Kidney (tissue), 14 donors: ENCODE results near the gene SURF2. TPM values are rescaled to one million over a fixed set of nuclear protein-coding genes. Genes with fewer than 3 reads are reported as not detected.
A peak's percentile ranks its signal among the peaks of the same experiment; 100 is the strongest.
"Not testable (repeated sequence)": the region's sequence is repeated elsewhere in the genome, so short reads cannot be mapped to it uniquely, and the experiment has no call there.

ENCODE experiments used
- DNase-seq, 5 donors: peaks; one replicate each; pipeline ENCODE4 v3.0.0-alpha.2; 2013 to 2020
- FAIRE-seq: peaks from 2 replicates; lab custom pipeline; 2012; peaks lifted over from hg19 to GRCh38; lab: Jason Lieb, UNC
- H3K27ac ChIP-seq, 2 donors: one replicate each; pipeline ENCODE4 v1.7.0; 2013; ENCODE audit warnings: low read depth in 2 of 2, low read length in 2 of 2, inconsistent platforms in 1 of 2
- H3K27me3 ChIP-seq: one replicate; pipeline ENCODE4 v1.7.1; 2013; ENCODE audit warnings: low read length, inconsistent platforms; ENCODE audit not compliant: control insufficient read depth, insufficient read depth
- H3K36me3 ChIP-seq, 3 donors: one replicate each; pipeline versions ENCODE4 v1.7.0 to v1.7.1; 2013; ENCODE audit warnings: low read length in 3 of 3, control low read depth in 1 of 3, inconsistent platforms in 1 of 3; ENCODE audit not compliant: insufficient read depth in 3 of 3, control insufficient read depth in 2 of 3
- H3K4me1 ChIP-seq, 3 donors: one replicate each; pipeline versions ENCODE4 v1.7.0 to v1.7.1; 2013; ENCODE audit warnings: low read length in 3 of 3, inconsistent platforms in 1 of 3, low read depth in 1 of 3; ENCODE audit not compliant: control insufficient read depth in 2 of 3, insufficient read depth in 2 of 3
- H3K4me3 ChIP-seq, 3 donors: one replicate each; pipeline versions ENCODE4 v1.7.0 to v1.8.1; 2013; ENCODE audit warnings: low read length in 3 of 3, control low read depth in 1 of 3, inconsistent platforms in 1 of 3
- H3K9ac ChIP-seq, 3 donors: one replicate each; pipeline versions ENCODE4 v1.7.0 to v1.7.1; 2013; ENCODE audit warnings: low read length in 3 of 3, control low read depth in 1 of 3, inconsistent platforms in 1 of 3
- H3K9me3 ChIP-seq, 3 donors: one replicate each; pipeline versions ENCODE4 v1.7.0 to v1.7.1; 2013; ENCODE audit warnings: low read length in 3 of 3, control low read depth in 1 of 3, inconsistent platforms in 1 of 3; ENCODE audit not compliant: control insufficient read depth in 2 of 3, insufficient read depth in 1 of 3
- CTCF ChIP-seq: IDR thresholded peaks from 3 replicates; pipeline ENCODE4 v1.5.1; 2012; ENCODE audit warnings: mild to moderate bottlenecking, moderate library complexity, borderline replicate concordance; ENCODE audit not compliant: insufficient read depth; ENCODE audit errors: extremely low read depth
- intact Hi-C: fragments of 100-400 bp; cut with DNase I; formaldehyde crosslinking; loops from one replicate; pipeline ENCODE4 v1.11.1; 2022
- polyA plus RNA-seq: library from polyadenylated mRNA; stranded (reverse); fragments of 350-450 nt; fragmentation: Illumina TruSeq; extraction: RNeasy Lipid Tissue Mini Kit (QIAGEN cat#74804); gene quantifications from one replicate; pipeline ENCODE4 v1.2.3, GENCODE V29; 2014; ENCODE audit warnings: low read depth, low replicate concordance; ENCODE audit not compliant: insufficient read depth
- total RNA-seq: library from RNA; stranded (reverse); fragmentation: NEBNext Ultra II Directional; extraction: Animal tissue kit (Norgen Biotek cat#: 25700); gene quantifications from one replicate; pipeline ENCODE4 v1.2.1, GENCODE V29; 2021
- donor health status: control.
- donor health status: control.
- donor health status: control.
- donor health status: control.
- donor health status: control.
- donor health status: DM: yes; HTN: yes; CAD: no.
- donor health status: Normal renal cell carcinoma (clear cell type).

The SURF2 gene
- total and polyA plus RNA-seq, 2 donors from 2014 or later = 23.5 to 61.2 TPM

GRCh38 chr9:133374612-133375115 lies 18.3 kb downstream of the SURF2 start:
- H3K4me3 ChIP-seq = peak overlapping the region; percentile 77 to 95 (median 87)
- FAIRE-seq = no peak
- DNase-seq = no peak
- intact Hi-C loops = no loop called here
- peaks cover 0 to 35% (median 14%) of the 10 kb centered on the region in 3 donors for H3K4me1 ChIP-seq
- H3K27me3 ChIP-seq = no peaks in the 10 kb centered on the region
- H3K36me3 ChIP-seq = peaks cover 2 to 12% (median 6%) of the 10 kb centered on the region in 3 donors
- H3K27ac ChIP-seq = peak overlapping the region in 1 of 2 donors; percentile 89
- peak overlapping the region; percentile 79 to 98 (median 92) for H3K9ac ChIP-seq
- peaks cover 0 to 3% (median 0%) of the 10 kb centered on the region in 3 donors for H3K9me3 ChIP-seq
- no peak for TF ChIP-seq CTCF

- intact Hi-C loops = no loop called here
- DNase-seq = peak in 4 of 5 donors; percentile 37 to 66 (median 56)
- Histone ChIP-seq H3K4me3 (peak overlapping the region; percentile 77 to 95 (median 87)), H3K36me3 (peaks cover 2 to 11% (median 3%) of the 10 kb centered on the region in 3 donors), H3K4me1 (peaks cover 0 to 31% (median 14%) of the 10 kb centered on the region in 3 donors), H3K9ac (peak overlapping the region; percentile 79 to 98 (median 92)), H3K27ac (peak overlapping the region; percentile 77 to 89), H3K9me3 (peaks cover 0 to 3% (median 0%) of the 10 kb centered on the region in 3 donors), H3K27me3 (no peaks in the 10 kb centered on the region)
- FAIRE-seq = no peak
- no peak for TF ChIP-seq CTCF
Observed at GRCh38 chr9:133375116-133375723, 18.9 kb downstream of the SURF2 start.

- intact Hi-C loops = no loop called here
Observed at GRCh38 chr9:133375724-133376654, 19.6 kb downstream of the SURF2 start, which contains the start of the genes STKLD1 and SURF4. Gene STKLD1, plus strand, starts transcription at chr9:133376366. Its CDS starts 108 bp downstream, at chr9:133376474. Gene SURF4, minus strand, starts transcription at chr9:133376060. Its CDS starts 91 bp downstream, at chr9:133375969.

GRCh38 chr9:133377280-133377679 lies 20.9 kb downstream of the SURF2 start:
- H3K4me3 ChIP-seq, H3K9ac ChIP-seq, H3K27me3 ChIP-seq, FAIRE-seq, H3K36me3 ChIP-seq, H3K9me3 ChIP-seq, intact Hi-C loops, H3K27ac ChIP-seq, DNase-seq: not testable (repeated sequence)
- peaks cover 0 to 10% (median 4%) of the 10 kb centered on the region in 3 donors for H3K4me1 ChIP-seq

More at GRCh38 chr9:133375724-133376654, 19.6 kb downstream of the SURF2 start, which contains the start of the genes STKLD1 and SURF4:
- Histone ChIP-seq H3K9me3 (peaks cover 0 to 3% (median 0%) of the 10 kb centered on the region in 3 donors), H3K27ac (peak within 1 kb of the TSS; percentile 77 to 89), H3K9ac (peak within 1 kb of the TSS; percentile 79 to 98 (median 92)), H3K4me3 (peak within 1 kb of the TSS; percentile 77 to 95 (median 87)), H3K36me3 (peaks cover 0 to 6% (median 2%) of the 10 kb centered on the region in 3 donors), H3K27me3 (no peaks in the 10 kb centered on the region), H3K4me1 (peaks cover 0 to 23% (median 14%) of the 10 kb centered on the region in 3 donors)
- no peak for FAIRE-seq
- peak; percentile 97 to 99 (median 98) for DNase-seq
- no peak for TF ChIP-seq CTCF
